Chondrocyte (in vitro differentiated cells): ENCODE measurements around the gene MUL1. TPM values are rescaled to one million over a fixed set of nuclear protein-coding genes. Genes with fewer than 3 reads are reported as not detected.

ENCODE experiments used
- DNase-seq: peaks from one replicate; pipeline ENCODE4 v3.0.0; 2021; ENCODE audit warnings: mixed read lengths, low spot score
- H3K27ac Mint-ChIP-seq: one replicate; pipeline ENCODE4 v1.8.0; 2021; ENCODE audit warnings: mild to moderate bottlenecking, moderate library complexity, mixed read lengths; ENCODE audit not compliant: unreplicated experiment
- H3K27me3 Mint-ChIP-seq: 2 replicates; pipeline ENCODE4 v1.8.0; 2021; ENCODE audit warnings: low read depth, mixed read lengths
- H3K36me3 Mint-ChIP-seq: 2 replicates; pipeline ENCODE4 v1.8.0; 2021; ENCODE audit warnings: low read depth, mixed read lengths
- H3K4me1 Mint-ChIP-seq: 2 replicates; pipeline ENCODE4 v1.8.0; 2021; ENCODE audit warnings: low read depth, mild to moderate bottlenecking, mixed read lengths
- H3K4me3 Mint-ChIP-seq: one replicate; pipeline ENCODE4 v1.8.0; 2021; ENCODE audit warnings: mild to moderate bottlenecking, moderate library complexity, mixed read lengths; ENCODE audit not compliant: unreplicated experiment
- H3K9me3 Mint-ChIP-seq: 2 replicates; pipeline ENCODE4 v1.8.0; 2021; ENCODE audit warnings: low read depth, mixed read lengths
- total RNA-seq: library from RNA; stranded (reverse); gene quantifications from 3 replicates; pipeline ENCODE4 v1.2.1, GENCODE V29; 2021
- TF ChIP-seq, protein P1 (sequence below): fragments of 200-600 bp; sonication (generic); IDR thresholded peaks from 2 replicates; pipeline ENCODE4 v1.5.0; 2021; ENCODE audit warnings: antibody characterized with exemption, mild to moderate bottlenecking, moderate library complexity

Gene MUL1
- total RNA-seq, 1 donor from 2014 or later, result 38.2 TPM

DNA sequence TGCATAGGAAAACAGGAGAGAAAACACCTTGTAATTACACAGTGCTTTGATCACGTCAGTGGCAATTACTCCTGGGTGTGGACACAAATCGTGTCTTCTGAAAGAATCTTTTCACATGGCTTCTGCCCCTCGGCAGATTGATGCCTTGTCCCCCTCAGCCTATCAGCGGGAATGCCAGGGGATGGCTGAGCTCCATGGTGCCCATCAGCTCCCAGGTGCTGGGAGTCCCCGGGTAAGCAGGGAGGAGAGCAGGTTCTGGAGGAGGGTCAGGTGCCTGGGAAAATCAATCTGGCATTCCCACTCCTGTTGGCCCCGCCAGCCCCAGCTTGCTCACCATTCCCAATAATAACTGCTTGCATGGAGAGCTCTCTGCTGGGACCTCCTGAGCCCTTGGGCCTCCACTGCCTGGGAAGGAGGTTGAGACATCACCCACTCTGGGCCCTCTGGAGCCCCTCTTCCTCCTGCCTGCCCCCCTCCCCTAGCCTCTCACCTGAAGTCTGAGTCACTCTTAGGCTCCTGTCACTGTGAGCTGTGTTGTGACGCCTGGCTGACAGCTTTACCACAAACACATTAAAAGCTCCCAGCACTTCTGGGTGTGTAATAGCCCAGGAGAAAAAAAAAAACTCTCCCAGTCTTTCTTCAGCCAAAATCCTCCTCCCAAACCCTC lies 26.9 kb downstream of the MUL1 start:
- TF ChIP-seq, protein P1, sequence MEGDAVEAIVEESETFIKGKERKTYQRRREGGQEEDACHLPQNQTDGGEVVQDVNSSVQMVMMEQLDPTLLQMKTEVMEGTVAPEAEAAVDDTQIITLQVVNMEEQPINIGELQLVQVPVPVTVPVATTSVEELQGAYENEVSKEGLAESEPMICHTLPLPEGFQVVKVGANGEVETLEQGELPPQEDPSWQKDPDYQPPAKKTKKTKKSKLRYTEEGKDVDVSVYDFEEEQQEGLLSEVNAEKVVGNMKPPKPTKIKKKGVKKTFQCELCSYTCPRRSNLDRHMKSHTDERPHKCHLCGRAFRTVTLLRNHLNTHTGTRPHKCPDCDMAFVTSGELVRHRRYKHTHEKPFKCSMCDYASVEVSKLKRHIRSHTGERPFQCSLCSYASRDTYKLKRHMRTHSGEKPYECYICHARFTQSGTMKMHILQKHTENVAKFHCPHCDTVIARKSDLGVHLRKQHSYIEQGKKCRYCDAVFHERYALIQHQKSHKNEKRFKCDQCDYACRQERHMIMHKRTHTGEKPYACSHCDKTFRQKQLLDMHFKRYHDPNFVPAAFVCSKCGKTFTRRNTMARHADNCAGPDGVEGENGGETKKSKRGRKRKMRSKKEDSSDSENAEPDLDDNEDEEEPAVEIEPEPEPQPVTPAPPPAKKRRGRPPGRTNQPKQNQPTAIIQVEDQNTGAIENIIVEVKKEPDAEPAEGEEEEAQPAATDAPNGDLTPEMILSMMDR, result no peak
- Mint-ChIP-seq H3K4me1 (peaks cover 42% of the 10 kb centered on the region), H3K9me3 (no peaks in the 10 kb centered on the region), H3K36me3 (no peaks in the 10 kb centered on the region), H3K27me3 (peaks cover 10% of the 10 kb centered on the region), H3K27ac (no peak overlapping the region), H3K4me3 (no peak overlapping the region)
- no peak for DNase-seq

DNA sequence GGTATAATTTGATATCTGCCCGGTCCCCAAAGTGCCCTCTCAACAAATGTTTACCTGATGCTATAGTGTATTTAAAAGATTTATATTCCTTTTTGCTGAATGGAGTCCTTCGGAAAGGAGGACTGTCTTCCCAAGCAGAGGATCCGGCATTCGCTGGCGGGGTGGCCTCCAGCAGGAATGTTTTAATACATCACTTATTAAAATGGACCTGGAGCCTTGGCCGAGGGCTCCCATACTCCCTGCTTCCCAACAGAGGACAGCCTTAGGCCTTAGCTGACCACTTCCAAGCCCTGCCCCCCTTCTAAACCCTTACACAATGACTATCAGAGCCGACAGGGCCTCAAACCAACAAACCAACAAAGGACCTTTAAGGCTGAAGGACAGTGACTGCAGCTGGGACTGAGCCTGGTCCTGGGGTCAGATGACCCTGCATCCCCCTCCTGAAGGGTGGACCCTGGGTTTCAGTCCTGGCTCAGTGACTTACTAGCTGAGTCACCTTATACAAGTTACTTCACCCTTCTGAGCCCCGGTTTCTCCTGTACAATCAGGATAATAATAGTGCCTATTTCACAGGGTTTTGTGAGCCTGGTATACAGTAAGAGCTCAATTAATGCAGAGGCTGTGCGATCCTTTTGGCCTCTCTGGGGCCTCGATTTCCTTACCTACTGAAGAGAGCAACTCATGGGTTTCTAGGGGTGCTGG lies 27.6 kb downstream of the MUL1 start:
- Mint-ChIP-seq H3K27ac (no peak overlapping the region), H3K27me3 (peaks cover 10% of the 10 kb centered on the region), H3K9me3 (no peaks in the 10 kb centered on the region), H3K4me1 (peaks cover 39% of the 10 kb centered on the region), H3K36me3 (no peaks in the 10 kb centered on the region), H3K4me3 (no peak overlapping the region)
- no peak for DNase-seq
- TF ChIP-seq, protein P1, result no peak

GRCh38 chr1:20479840-20480239 lies 28.1 kb downstream of the MUL1 start:
- TF ChIP-seq, protein P1, result no peak
- H3K27ac Mint-ChIP-seq, result no peak overlapping the region
- no peak for DNase-seq
- H3K27me3 Mint-ChIP-seq, result peaks cover 11% of the 10 kb centered on the region
- peaks cover 39% of the 10 kb centered on the region for H3K4me1 Mint-ChIP-seq
- H3K36me3 Mint-ChIP-seq, result no peaks in the 10 kb centered on the region
- no peaks in the 10 kb centered on the region for H3K9me3 Mint-ChIP-seq
- H3K4me3 Mint-ChIP-seq, result no peak overlapping the region

GRCh38 chr1:20478057-20478635 lies 29.8 kb downstream of the MUL1 start:
- TF ChIP-seq, protein P1, result no peak
- Mint-ChIP-seq H3K27me3 (peaks cover 13% of the 10 kb centered on the region), H3K4me1 (peaks cover 27% of the 10 kb centered on the region), H3K9me3 (no peaks in the 10 kb centered on the region), H3K4me3 (no peak overlapping the region), H3K36me3 (no peaks in the 10 kb centered on the region), H3K27ac (no peak overlapping the region)
- no peak for DNase-seq

- DNase-seq, result peak; percentile 46
- H3K9me3 Mint-ChIP-seq, result no peaks in the 10 kb centered on the region
- H3K27ac Mint-ChIP-seq, result no peak overlapping the region
- TF ChIP-seq, protein P1, result no peak
- no peak overlapping the region for H3K4me3 Mint-ChIP-seq
- peaks cover 13% of the 10 kb centered on the region for H3K27me3 Mint-ChIP-seq
- peaks cover 21% of the 10 kb centered on the region for H3K4me1 Mint-ChIP-seq
- no peaks in the 10 kb centered on the region for H3K36me3 Mint-ChIP-seq
Measured at GRCh38 chr1:20477348-20478056, 30.4 kb downstream of the MUL1 start.
